SK-N-MC (cell line): ENCODE data around the gene SAMD8.

Experiments used
- DNase-seq: peaks from one replicate; pipeline ENCODE4 v3.0.0-alpha.2; 2011; ENCODE audit warnings: low read depth, low spot score
- H3K27ac ChIP-seq: fragments of 200-600 bp; sonication (generic); 2 replicates; pipeline ENCODE4 v1.5.1; 2016; ENCODE audit warnings: mixed run types
- H3K36me3 ChIP-seq: fragments of 200-600 bp; sonication (generic); 2 replicates; pipeline ENCODE4 v1.6.1; 2017; ENCODE audit warnings: antibody characterized with exemption, low read length, mixed read lengths; ENCODE audit not compliant: insufficient read depth
- H3K4me3 ChIP-seq: fragments of 200-600 bp; sonication (generic); 2 replicates; pipeline ENCODE4 v1.5.1; 2016
- H3K9ac ChIP-seq: fragments of 200-600 bp; sonication (generic); 2 replicates; pipeline ENCODE4 v1.8.0; 2017; ENCODE audit warnings: mixed run types, mixed read lengths; ENCODE audit not compliant: insufficient read length
- H3K9me3 ChIP-seq: fragments of 200-600 bp; sonication (generic); 2 replicates; pipeline ENCODE4 v1.6.1; 2017; ENCODE audit warnings: low read depth, mild to moderate bottlenecking, antibody characterized with exemption, low read length, moderate library complexity, mixed read lengths
- EZH2 ChIP-seq: fragments of 200-600 bp; sonication (generic); IDR thresholded peaks from one replicate; pipeline ENCODE4 v1.6.1; 2017; ENCODE audit warnings: antibody characterized with exemption
- FOXP2 ChIP-seq: optimal IDR thresholded peaks from 2 replicates; pipeline ENCODE3; 2011; ENCODE audit warnings: mild to moderate bottlenecking, moderate library complexity; ENCODE audit not compliant: insufficient read depth; ENCODE audit errors: extremely low read length, control extremely low read depth
- POLR2AphosphoS5 ChIP-seq: IDR thresholded peaks from 2 replicates; pipeline ENCODE4 v1.6.1; 2012; ENCODE audit warnings: mild to moderate bottlenecking, low read depth, low read length, borderline replicate concordance

Gene SAMD8

DNA sequence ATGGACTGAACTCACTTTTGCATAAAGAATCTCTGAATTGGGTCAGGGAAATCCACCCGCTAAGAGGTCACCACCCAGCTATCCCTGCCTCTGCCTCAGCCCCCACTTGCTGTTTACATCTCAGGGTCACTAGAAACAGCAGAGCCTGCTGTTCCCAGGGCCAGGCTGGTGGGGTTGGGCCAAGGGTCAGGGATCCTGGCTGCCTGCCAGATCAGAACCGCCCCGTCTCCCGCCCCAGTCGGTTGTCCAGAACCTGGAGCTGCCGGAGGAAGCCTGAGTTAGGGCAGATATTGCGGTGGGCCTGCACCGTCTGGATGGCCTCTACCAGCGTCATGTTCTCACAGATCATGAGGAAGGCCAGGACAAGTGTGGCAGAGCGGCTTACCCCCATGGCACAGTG lies 17.0 kb upstream of the SAMD8 start:
- no peak for DNase-seq

DNA sequence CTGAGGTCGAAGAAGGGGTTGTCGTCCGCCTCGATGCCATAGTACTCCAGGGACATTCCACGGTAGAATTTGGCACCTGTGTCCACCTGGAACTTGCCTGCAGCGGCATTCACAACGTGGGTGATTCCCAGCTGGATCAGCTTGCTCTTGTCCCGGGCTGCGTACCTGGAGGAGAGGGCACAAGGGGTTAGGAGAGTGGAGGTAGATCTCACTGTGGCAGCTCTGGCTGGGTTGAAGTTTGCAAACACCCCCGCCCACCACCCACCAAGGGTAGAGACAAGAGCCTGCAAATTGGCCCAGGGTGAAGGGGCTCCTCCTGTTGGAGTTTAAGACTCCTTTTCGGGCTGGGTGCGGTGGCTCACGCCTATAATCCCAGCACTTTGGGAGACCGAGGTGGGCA lies 15.8 kb upstream of the SAMD8 start:
- Histone ChIP-seq H3K9ac (no peak overlapping the region), H3K9me3 (no peaks in the 10 kb centered on the region), H3K36me3 (no peaks in the 10 kb centered on the region), H3K27ac (no peak overlapping the region), H3K4me3 (no peak overlapping the region)
- no peak for DNase-seq
- TF ChIP-seq POLR2AphosphoS5 (no peak), FOXP2 (no peak), EZH2 (no peak)

More for the DNA sequence above, 17.0 kb upstream of the SAMD8 start:
- Histone ChIP-seq H3K4me3 (no peak overlapping the region), H3K9ac (no peak overlapping the region), H3K9me3 (no peaks in the 10 kb centered on the region), H3K36me3 (no peaks in the 10 kb centered on the region), H3K27ac (no peak overlapping the region)
- TF ChIP-seq POLR2AphosphoS5 = no peak
- TF ChIP-seq EZH2 = no peak
- TF ChIP-seq FOXP2 = no peak

DNA sequence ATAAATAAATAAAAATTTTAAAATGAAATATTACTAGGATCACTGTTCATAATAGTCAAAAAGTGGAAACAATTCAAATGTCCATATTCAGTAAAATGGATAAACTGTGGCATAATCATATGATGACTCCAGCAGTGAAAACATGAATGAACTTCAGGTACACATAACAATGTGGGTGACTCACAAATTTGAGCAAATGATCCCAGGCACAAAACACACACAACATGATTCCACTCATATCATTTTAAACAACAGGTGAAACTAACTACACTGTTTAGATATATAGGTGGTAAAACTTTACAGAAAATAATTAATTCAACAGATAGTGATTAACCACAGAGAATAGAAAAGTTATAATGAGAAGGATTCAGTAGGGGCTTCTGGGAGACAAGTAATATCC lies 14.7 kb upstream of the SAMD8 start:
- H3K36me3 ChIP-seq = no peaks in the 10 kb centered on the region
- DNase-seq = no peak
- H3K9ac ChIP-seq = no peak overlapping the region
- no peaks in the 10 kb centered on the region for H3K9me3 ChIP-seq
- no peak for TF ChIP-seq FOXP2
- TF ChIP-seq POLR2AphosphoS5 = no peak
- no peak for TF ChIP-seq EZH2
- no peak overlapping the region for H3K4me3 ChIP-seq
- H3K27ac ChIP-seq = no peak overlapping the region

DNA sequence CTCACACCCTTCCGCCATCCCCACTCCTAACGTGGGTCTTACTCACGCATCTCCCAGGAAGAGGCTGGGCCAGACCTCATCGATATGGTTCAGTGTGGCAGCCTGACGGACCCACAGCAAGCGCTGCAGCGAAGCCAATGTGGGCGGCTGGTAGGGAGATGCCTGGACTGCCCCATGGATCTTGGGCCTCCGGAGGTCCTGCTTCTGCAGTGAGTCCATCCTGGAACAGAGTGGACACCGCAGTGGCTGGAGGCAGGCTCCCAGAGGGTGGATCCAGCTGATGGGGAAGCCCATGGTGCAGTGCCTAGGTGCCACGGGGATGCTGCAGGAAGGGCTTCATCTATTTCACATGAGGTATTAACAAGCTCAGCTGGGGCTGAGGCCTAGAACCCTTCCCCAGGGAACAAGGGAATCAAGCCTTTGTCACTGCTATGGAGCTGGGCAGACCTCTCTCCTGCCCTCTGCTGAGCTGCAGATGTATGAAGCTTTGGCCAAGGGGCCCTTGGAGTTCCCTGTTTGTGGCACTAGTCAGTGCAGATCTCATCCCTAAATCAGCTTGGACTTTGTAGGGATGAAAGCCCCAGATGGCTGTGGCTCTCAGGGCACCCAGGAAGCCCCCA lies 13.7 kb upstream of the SAMD8 start:
- H3K36me3 ChIP-seq = no peaks in the 10 kb centered on the region
- H3K9ac ChIP-seq = no peak overlapping the region
- DNase-seq = no peak
- no peak overlapping the region for H3K4me3 ChIP-seq
- no peaks in the 10 kb centered on the region for H3K9me3 ChIP-seq
- TF ChIP-seq POLR2AphosphoS5 = no peak
- TF ChIP-seq FOXP2 = no peak
- no peak for TF ChIP-seq EZH2
- H3K27ac ChIP-seq = no peak overlapping the region

DNA sequence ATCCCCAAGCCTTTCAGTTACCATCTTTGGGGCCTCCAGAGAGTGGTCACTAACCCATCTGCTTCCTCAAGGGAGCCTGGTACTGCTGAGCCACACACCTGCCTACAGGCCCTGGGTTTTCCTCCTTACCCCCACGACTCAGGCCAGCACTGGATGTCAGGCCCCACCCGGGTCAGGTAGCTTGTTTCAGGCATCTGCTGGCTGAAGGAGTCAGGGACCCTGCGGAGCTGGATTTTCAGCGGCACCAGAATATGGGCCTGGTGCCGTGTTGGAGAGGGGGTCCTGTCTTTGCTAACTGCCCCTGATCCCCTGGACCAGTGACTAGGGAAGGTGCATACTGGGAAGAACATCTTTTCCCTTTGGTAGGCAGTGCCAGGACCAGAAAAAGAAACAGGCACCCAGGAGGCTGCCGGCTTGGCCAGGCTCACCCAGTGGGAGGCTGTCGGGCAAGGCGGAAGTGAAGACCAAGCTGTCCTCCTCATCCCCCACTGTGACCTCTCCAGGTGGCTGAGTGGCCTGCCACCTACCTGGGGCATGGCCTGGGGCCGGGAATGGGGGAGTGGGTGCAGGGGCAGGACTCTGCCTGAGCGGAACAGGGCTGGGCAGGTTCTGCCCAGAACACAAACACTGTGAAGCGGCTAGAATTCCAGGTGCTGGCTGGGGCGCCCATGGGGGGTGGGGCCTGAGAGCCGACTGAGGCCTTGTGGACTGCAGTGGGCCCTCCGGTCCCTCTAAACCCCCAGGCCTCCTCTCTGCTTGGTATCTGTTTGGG lies 12.4 kb upstream of the SAMD8 start:
- Histone ChIP-seq H3K9ac (no peak overlapping the region), H3K27ac (no peak overlapping the region), H3K9me3 (no peaks in the 10 kb centered on the region), H3K36me3 (no peaks in the 10 kb centered on the region), H3K4me3 (no peak overlapping the region)
- no peak for TF ChIP-seq FOXP2
- TF ChIP-seq POLR2AphosphoS5 = no peak
- TF ChIP-seq EZH2 = no peak
- no peak for DNase-seq

DNA sequence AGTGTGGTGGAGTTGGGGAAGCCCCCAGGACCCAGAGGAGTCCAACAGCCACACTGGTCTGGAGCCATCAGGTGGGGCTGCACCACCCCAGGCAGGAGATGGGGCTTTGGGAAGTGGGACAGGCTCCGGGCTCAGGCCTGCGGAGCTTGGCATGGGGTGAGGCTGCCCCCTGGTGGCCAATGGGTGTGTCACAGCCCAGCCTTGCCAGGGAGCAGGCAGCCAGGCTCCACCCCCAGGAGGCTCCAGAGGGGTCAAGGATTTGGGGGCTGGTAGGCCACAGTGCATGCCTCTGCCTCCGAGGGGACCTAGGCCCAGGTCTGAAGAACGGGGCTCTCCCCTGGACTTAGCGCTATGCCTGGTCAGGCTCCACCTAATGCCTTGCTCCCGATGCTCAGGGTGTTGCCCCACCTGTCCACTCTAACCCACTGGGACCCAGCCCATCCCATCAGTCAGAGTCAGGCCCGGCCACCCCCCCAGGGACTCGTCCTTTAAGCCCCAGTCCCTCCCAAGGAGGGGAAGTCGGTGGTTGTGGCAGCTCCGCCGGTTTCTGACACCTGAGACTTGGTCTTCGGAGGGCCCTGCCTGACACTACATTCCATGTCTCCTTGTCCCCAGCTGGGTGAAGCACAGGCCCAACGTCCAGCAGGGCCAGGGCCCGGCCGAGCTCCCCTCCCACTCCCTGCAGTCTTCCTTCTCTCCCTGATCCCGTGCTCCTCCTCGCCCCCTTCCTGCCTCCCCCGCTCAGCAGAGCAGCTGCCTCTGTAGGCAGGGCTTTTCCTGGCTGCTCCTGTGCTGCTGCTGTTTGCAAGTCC lies 11.3 kb upstream of the SAMD8 start:
- TF ChIP-seq EZH2 (no peak), POLR2AphosphoS5 (no peak), FOXP2 (no peak)
- DNase-seq = no peak
- H3K9me3 ChIP-seq = no peaks in the 10 kb centered on the region
- no peaks in the 10 kb centered on the region for H3K36me3 ChIP-seq
- H3K27ac ChIP-seq = no peak overlapping the region
- H3K4me3 ChIP-seq = no peak overlapping the region
- no peak overlapping the region for H3K9ac ChIP-seq

DNA sequence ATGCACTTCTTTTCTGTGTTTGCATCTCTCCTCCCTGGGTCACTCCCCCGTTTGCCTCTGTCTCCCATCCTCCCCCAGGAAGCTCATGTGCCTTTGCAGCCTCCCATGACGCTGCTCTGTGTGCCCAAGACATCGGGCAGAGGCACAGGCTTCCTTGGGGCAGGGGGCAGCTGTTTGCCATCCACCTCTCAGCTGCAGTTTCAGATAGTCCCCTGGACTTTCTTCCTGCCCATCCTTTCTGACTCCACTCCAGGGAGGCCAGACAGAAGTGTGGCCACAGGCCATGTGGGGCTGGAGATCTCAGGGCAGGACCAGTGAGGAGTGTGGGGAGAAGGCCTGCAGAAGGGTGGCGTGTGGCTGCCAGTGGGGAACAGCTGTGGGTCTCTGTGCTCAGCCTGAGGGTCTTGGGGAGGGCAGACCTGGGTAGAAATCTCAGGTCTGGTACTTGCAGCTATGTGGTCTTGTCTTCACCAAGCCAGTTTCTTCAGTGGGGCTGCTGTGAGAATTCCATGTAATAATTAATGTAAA lies 10.6 kb upstream of the SAMD8 start:
- DNase-seq = no peak
- Histone ChIP-seq H3K4me3 (no peak overlapping the region), H3K9ac (no peak overlapping the region), H3K36me3 (no peaks in the 10 kb centered on the region), H3K27ac (no peak overlapping the region), H3K9me3 (no peaks in the 10 kb centered on the region)
- TF ChIP-seq FOXP2 (no peak), POLR2AphosphoS5 (no peak), EZH2 (no peak)
